Panc1 (cell line): ENCODE measurements around the gene GSG1L.

Source experiments
- CTCF ChIP-seq: fragments of 450-650 bp; IDR thresholded peaks from 2 replicates; pipeline ENCODE4 v1.5.1; 2017; ENCODE audit warnings: mild to moderate bottlenecking
- REST ChIP-seq, 2 experiments: IDR thresholded peaks; 2 replicates each; pipeline ENCODE4 v1.6.1; 2011 to 2012; ENCODE audit warnings: low read depth in 2 of 2, control low read depth in 1 of 2, low read length in 1 of 2, mild to moderate bottlenecking in 1 of 2, moderate library complexity in 1 of 2; ENCODE audit not compliant: insufficient read depth in 1 of 2
- SIN3A ChIP-seq: IDR thresholded peaks from 2 replicates; pipeline ENCODE4 v1.6.1; 2012; ENCODE audit warnings: low read depth, mild to moderate bottlenecking, low read length, moderate library complexity, borderline replicate concordance; ENCODE audit not compliant: insufficient read depth
- TCF7L2 ChIP-seq: IDR thresholded peaks from 2 replicates; pipeline ENCODE4 v1.6.1; 2011; ENCODE audit warnings: mild to moderate bottlenecking, low read depth, low read length, inconsistent platforms

GRCh38 chr16:27767971-27768591 lies 295.4 kb downstream of the GSG1L start:
- no peak for TF ChIP-seq CTCF
- TF ChIP-seq SIN3A, result no peak
- no peak for TF ChIP-seq TCF7L2
- TF ChIP-seq REST (IDR thresholded peaks at IDR 0.05; ENCODE audit: insufficient read depth in 1 of 2, low read depth in 2 of 2, low read length in 1 of 2), result no peak
